B cell (primary cell): ENCODE data around the gene TOMM6. TPM values are rescaled to one million over a fixed set of nuclear protein-coding genes. Genes with fewer than 3 reads are reported as not detected.
"Not testable (repeated sequence)": the region's sequence is repeated elsewhere in the genome, so short reads cannot be mapped to it uniquely, and the experiment has no call there.

Experiments
- ATAC-seq: fragments of 200-7000 bp; cut with Tn5 transposase; one replicate; pipeline ENCODE4 v1.10.0; 2021; ENCODE audit warnings: low read depth, mild to moderate bottlenecking, moderate number of reproducible peaks, moderate library complexity
- CTCF ChIA-PET: fragments of 350-600 bp; sonication (Branson Sonifier 250); formaldehyde crosslinking; loops from one replicate; lab custom pipeline; 2021; ENCODE audit warnings: antibody characterized with exemption, inconsistent platforms; lab: Charles Lee
- POLR2A ChIA-PET: fragments of 350-600 bp; sonication (Branson Sonifier 250); formaldehyde crosslinking; loops from one replicate; lab custom pipeline; 2021; ENCODE audit warnings: antibody characterized with exemption; lab: Charles Lee
- DNase-seq: peaks from one replicate; pipeline ENCODE4 v3.0.0; 2013
- H2AFZ ChIP-seq: 2 replicates; pipeline ENCODE4 v1.6.1; 2012; ENCODE audit warnings: mild to moderate bottlenecking, low read depth, low read length; ENCODE audit not compliant: insufficient read depth, poor library complexity, severe bottlenecking
- H3K27ac ChIP-seq, 2 donors: 1 replicate in 1 of 2; 2 replicates in 1 of 2; pipeline ENCODE4 v1.5.1; 2012 to 2013; ENCODE audit warnings: low read length in 2 of 2, mild to moderate bottlenecking in 2 of 2, moderate library complexity in 1 of 2
- H3K27me3 ChIP-seq, 4 experiments: fragments of 200-600 bp in 1 of 4; sonication (generic) in 1 of 4; replicated peaks in 1 of 4; 1 replicate in 2 of 4; 2 replicates in 2 of 4; pipeline versions ENCODE4 v1.6.1 to v1.7.0; 2013 to 2016; ENCODE audit warnings: low read length in 3 of 4, mild to moderate bottlenecking in 2 of 4, mixed read lengths in 1 of 4, moderate library complexity in 1 of 4; ENCODE audit not compliant: insufficient read depth in 4 of 4, control insufficient read depth in 3 of 4; ENCODE audit errors: control extremely low read depth in 1 of 4
- H3K36me3 ChIP-seq, 2 experiments: replicated peaks in 1 of 2; 1 replicate in 1 of 2; 2 replicates in 1 of 2; pipeline versions ENCODE4 v1.6.1 to v1.7.1; 2013; ENCODE audit warnings: low read length in 1 of 2; ENCODE audit not compliant: insufficient read depth in 2 of 2, control insufficient read depth in 1 of 2; ENCODE audit errors: control extremely low read depth in 1 of 2, extremely low read depth in 1 of 2
- H3K4me1 ChIP-seq, 2 donors: fragments of 200-600 bp in 1 of 2; sonication (generic) in 1 of 2; 1 replicate in 1 of 2; 2 replicates in 1 of 2; pipeline versions ENCODE4 v1.5.1 to v1.6.1; 2013 to 2017; ENCODE audit warnings: low read length in 2 of 2; ENCODE audit not compliant: control insufficient read depth in 2 of 2, insufficient read depth in 2 of 2
- H3K4me2 ChIP-seq: replicated peaks from 2 replicates; pipeline ENCODE3; 2012; ENCODE audit warnings: mild to moderate bottlenecking, low read depth, low read length; ENCODE audit not compliant: poor library complexity, severe bottlenecking
- H3K4me3 ChIP-seq, 5 experiments: fragments of 200-600 bp in 1 of 5; sonication (generic) in 1 of 5; 1 replicate in 3 of 5; 2 replicates in 2 of 5; pipeline versions ENCODE4 v1.5.1 to v1.7.0; 2011 to 2016; ENCODE audit warnings: low read length in 4 of 5, mild to moderate bottlenecking in 4 of 5, low read depth in 2 of 5, control low read depth in 1 of 5, moderate library complexity in 1 of 5; ENCODE audit not compliant: insufficient read depth in 1 of 5; ENCODE audit errors: control extremely low read depth in 1 of 5, extremely low read depth in 1 of 5
- H3K79me2 ChIP-seq: fragments of 200-600 bp; sonication (generic); one replicate; pipeline ENCODE4 v1.6.0; 2016; ENCODE audit warnings: low read length; ENCODE audit not compliant: control insufficient read depth, insufficient read depth
- H3K9ac ChIP-seq: fragments of 200-600 bp; sonication (generic); 2 replicates; pipeline ENCODE4 v1.6.1; 2017; ENCODE audit warnings: mild to moderate bottlenecking, low read length, moderate library complexity
- H3K9me3 ChIP-seq, 3 donors: one replicate each; pipeline versions ENCODE4 v1.6.1 to v1.7.1; 2013; ENCODE audit warnings: low read length in 2 of 3; ENCODE audit not compliant: control insufficient read depth in 2 of 3, insufficient read depth in 1 of 3; ENCODE audit errors: control extremely low read depth in 1 of 3
- H4K20me1 ChIP-seq: 2 replicates; pipeline ENCODE4 v1.6.0; 2012; ENCODE audit warnings: mild to moderate bottlenecking, low read length; ENCODE audit not compliant: insufficient read depth, control insufficient read depth, poor library complexity, severe bottlenecking
- H3K27ac Mint-ChIP-seq: one replicate; pipeline ENCODE4 v1.8.0; 2021; ENCODE audit warnings: mixed read lengths
- H3K27me3 Mint-ChIP-seq: one replicate; pipeline ENCODE4 v1.8.0; 2021; ENCODE audit warnings: mixed read lengths
- H3K4me1 Mint-ChIP-seq: one replicate; pipeline ENCODE4 v1.8.0; 2021; ENCODE audit warnings: mixed read lengths
- H3K4me3 Mint-ChIP-seq: one replicate; pipeline ENCODE4 v1.8.0; 2021; ENCODE audit warnings: mixed read lengths
- H3K9me3 Mint-ChIP-seq: one replicate; pipeline ENCODE4 v1.8.0; 2022; ENCODE audit warnings: mixed read lengths; ENCODE audit not compliant: insufficient read depth
- EZH2 ChIP-seq: IDR thresholded peaks from 2 replicates; pipeline ENCODE4 v1.6.1; 2012; ENCODE audit warnings: borderline replicate concordance, low read depth, mild to moderate bottlenecking, moderate library complexity, low read length; ENCODE audit not compliant: insufficient read depth, poor library complexity, severe bottlenecking
- WGBS: methylation state at CpG from one replicate; pipeline ENCODE4 v1.1.5; 2013; ENCODE audit warnings: missing lambda C conversion rate; ENCODE audit not compliant: insufficient coverage; 5-methylcytosine and 5-hydroxymethylcytosine counted together
- intact Hi-C: fragments of 100-400 bp; cut with micrococcal nuclease; formaldehyde crosslinking; loops from one replicate; pipeline ENCODE4 v1.10.0; 2022
- polyA plus RNA-seq: library from polyadenylated mRNA; depleted of rRNA; stranded (reverse); fragments of >200 nt; gene quantifications from 2 replicates; pipeline ENCODE4 v1.2.3, GENCODE V29; 2012
- total RNA-seq, 2 donors: library from RNA; stranded (reverse); fragments of 120-200 nt in 1 of 2; gene quantifications; 1 replicate in 1 of 2; 2 replicates in 1 of 2; pipeline versions ENCODE4 v1.2.3 to v1.2.4, GENCODE V29; 2013 to 2022
- TF ChIP-seq, protein P1 (sequence below): fragments of 200-600 bp; IDR thresholded peaks from one replicate; pipeline ENCODE4 v1.8.0; 2022; ENCODE audit warnings: antibody characterized with exemption, mild to moderate bottlenecking

The TOMM6 gene
- total and polyA plus RNA-seq, 2 donors (not counting 1 experiment from before 2014, with no cell fraction given), result 117 to 239 TPM

- POLR2A ChIA-PET, result interaction anchor here (0.5 to 0.7 kb wide), 2 partner anchors 15 to 63 kb away, joined by 4 to 7 read pairs; no protein-coding TSS in a partner anchor
- no peak overlapping the region for H3K4me3 ChIP-seq
- no peaks in the 10 kb centered on the region for H3K9me3 ChIP-seq
- H3K4me2 ChIP-seq, result no peak overlapping the region
- Mint-ChIP-seq H3K9me3 (no peaks in the 10 kb centered on the region), H3K27me3 (peaks cover 3% of the 10 kb centered on the region), H3K4me3 (no peak overlapping the region), H3K27ac (no peak overlapping the region), H3K4me1 (no peaks in the 10 kb centered on the region)
- ATAC-seq (no peak), DNase-seq (no peak)
- CTCF ChIA-PET, result no interaction called here
- intact Hi-C loops, result no loop called here
- no peak overlapping the region for H3K27ac ChIP-seq
- no peaks in the 10 kb centered on the region for H3K4me1 ChIP-seq
- H4K20me1 ChIP-seq, result no peaks in the 10 kb centered on the region
- WGBS, result 15% methylated on average over 2 of the region's 2 CpGs
- H3K27me3 ChIP-seq, result peaks cover 0 to 3% (median 0%) of the 10 kb centered on the region in 4 experiments
- no peak for TF ChIP-seq EZH2
- TF ChIP-seq, protein P1, sequence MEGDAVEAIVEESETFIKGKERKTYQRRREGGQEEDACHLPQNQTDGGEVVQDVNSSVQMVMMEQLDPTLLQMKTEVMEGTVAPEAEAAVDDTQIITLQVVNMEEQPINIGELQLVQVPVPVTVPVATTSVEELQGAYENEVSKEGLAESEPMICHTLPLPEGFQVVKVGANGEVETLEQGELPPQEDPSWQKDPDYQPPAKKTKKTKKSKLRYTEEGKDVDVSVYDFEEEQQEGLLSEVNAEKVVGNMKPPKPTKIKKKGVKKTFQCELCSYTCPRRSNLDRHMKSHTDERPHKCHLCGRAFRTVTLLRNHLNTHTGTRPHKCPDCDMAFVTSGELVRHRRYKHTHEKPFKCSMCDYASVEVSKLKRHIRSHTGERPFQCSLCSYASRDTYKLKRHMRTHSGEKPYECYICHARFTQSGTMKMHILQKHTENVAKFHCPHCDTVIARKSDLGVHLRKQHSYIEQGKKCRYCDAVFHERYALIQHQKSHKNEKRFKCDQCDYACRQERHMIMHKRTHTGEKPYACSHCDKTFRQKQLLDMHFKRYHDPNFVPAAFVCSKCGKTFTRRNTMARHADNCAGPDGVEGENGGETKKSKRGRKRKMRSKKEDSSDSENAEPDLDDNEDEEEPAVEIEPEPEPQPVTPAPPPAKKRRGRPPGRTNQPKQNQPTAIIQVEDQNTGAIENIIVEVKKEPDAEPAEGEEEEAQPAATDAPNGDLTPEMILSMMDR, result no peak
- no peak overlapping the region for H2AFZ ChIP-seq
- H3K36me3 ChIP-seq, result no peaks in the 10 kb centered on the region
- H3K79me2 ChIP-seq, result no peaks in the 10 kb centered on the region
- no peak overlapping the region for H3K9ac ChIP-seq
These were observed 24.0 kb upstream of the TOMM6 start for GRCh38 chr6:41763470-41763869.

DNA sequence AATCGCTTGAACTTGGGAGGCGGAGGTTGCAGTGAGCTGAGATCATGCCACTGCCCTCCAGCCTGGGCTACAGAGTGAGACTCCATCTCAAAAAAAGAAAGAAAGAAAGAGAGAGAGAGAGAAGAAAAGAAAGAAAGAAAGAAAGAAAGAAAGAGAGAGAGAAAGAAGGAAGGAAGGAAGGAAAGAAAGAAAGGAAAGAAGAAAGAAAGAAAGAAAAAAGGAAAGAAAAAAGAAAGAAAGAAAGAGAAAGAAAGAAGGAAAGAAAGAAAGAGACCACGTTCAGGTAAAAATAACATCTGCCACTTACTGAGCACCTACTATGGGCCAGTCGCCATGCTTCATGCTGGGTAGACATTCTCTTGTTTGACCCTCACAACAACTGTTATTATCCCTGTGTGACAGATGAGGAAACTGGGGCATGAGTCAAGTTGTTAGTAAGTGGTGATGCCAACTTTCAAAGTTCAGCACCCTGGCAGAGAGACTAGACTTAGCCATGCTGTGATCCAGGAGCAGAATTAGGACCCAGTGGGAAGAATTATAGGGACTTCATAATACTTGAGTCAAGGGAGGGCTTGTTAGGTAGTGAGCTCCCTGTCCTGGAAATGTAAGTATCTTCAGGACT, 21.3 kb upstream of the TOMM6 start:
- 100% methylated on average over 1 of the region's 4 CpGs for WGBS
- CTCF ChIA-PET, H3K4me2 ChIP-seq: not testable (repeated sequence)

More for the DNA sequence above, 21.3 kb upstream of the TOMM6 start:
- H3K79me2 ChIP-seq, H3K9ac ChIP-seq, H3K9me3 Mint-ChIP-seq, H3K36me3 ChIP-seq, ATAC-seq, H2AFZ ChIP-seq, H3K27me3 Mint-ChIP-seq, H3K4me3 ChIP-seq, H3K27ac Mint-ChIP-seq, H3K4me1 ChIP-seq, POLR2A ChIA-PET, H3K4me1 Mint-ChIP-seq, H3K27me3 ChIP-seq, H3K27ac ChIP-seq, DNase-seq, H3K9me3 ChIP-seq, H3K4me3 Mint-ChIP-seq, intact Hi-C loops, H4K20me1 ChIP-seq: not testable (repeated sequence)
